Activated CD4-positive, alpha-beta T cell treated with anti-CD3 and anti-CD28 coated beads for 4 hours (primary cell): ENCODE measurements around the gene CTPS2.
A peak's percentile ranks its signal among the peaks of the same experiment; 100 is the strongest.

Experiments
- DNase-seq, 2 donors: peaks; one replicate each; pipeline ENCODE4 v3.0.0-alpha.2; 2020

Gene CTPS2

GRCh38 chrX:16711219-16711811 lies 1.2 kb downstream of the CTPS2 start:
- DNase-seq = no peak

GRCh38 chrX:16708016-16708415 lies 4.5 kb downstream of the CTPS2 start:
- no peak for DNase-seq

- DNase-seq = no peak
These were observed 7.1 kb downstream of the CTPS2 start for GRCh38 chrX:16705370-16705769.

GRCh38 chrX:16702700-16703599 lies 9.5 kb downstream of the CTPS2 start:
- no peak for DNase-seq

GRCh38 chrX:16700734-16701133 lies 11.7 kb downstream of the CTPS2 start:
- DNase-seq = no peak

- DNase-seq = no peak
These were observed 13.1 kb downstream of the CTPS2 start for GRCh38 chrX:16699389-16699788.

- DNase-seq = no peak
These were observed 15.5 kb downstream of the CTPS2 start for GRCh38 chrX:16696956-16697355.

- peak; percentile 34 to 72 for DNase-seq
These were observed 17.3 kb downstream of the CTPS2 start for GRCh38 chrX:16695079-16695676.

- DNase-seq = no peak
These were observed 25.0 kb downstream of the CTPS2 start for GRCh38 chrX:16687514-16687913.

- no peak for DNase-seq
These were observed 29.3 kb downstream of the CTPS2 start for GRCh38 chrX:16683007-16683664.

- DNase-seq = no peak
These were observed 33.8 kb downstream of the CTPS2 start for GRCh38 chrX:16678689-16679088.

- peak; percentile 12 to 25 for DNase-seq
These were observed 41.5 kb downstream of the CTPS2 start for GRCh38 chrX:16671005-16671404.

- DNase-seq = no peak
These were observed 45.9 kb downstream of the CTPS2 start for GRCh38 chrX:16666541-16666940.

- DNase-seq = no peak
These were observed 47.4 kb downstream of the CTPS2 start for GRCh38 chrX:16665089-16665488.

GRCh38 chrX:16664626-16665025 lies 47.8 kb downstream of the CTPS2 start:
- DNase-seq = no peak

- no peak for DNase-seq
These were observed 48.4 kb downstream of the CTPS2 start for GRCh38 chrX:16664074-16664473.

- DNase-seq = no peak
These were observed 50.1 kb downstream of the CTPS2 start for GRCh38 chrX:16662402-16662801.

- DNase-seq = no peak
These were observed 51.0 kb downstream of the CTPS2 start for GRCh38 chrX:16661495-16661894.

GRCh38 chrX:16659321-16659720 lies 53.1 kb downstream of the CTPS2 start:
- no peak for DNase-seq

GRCh38 chrX:16658284-16658683 lies 54.2 kb downstream of the CTPS2 start:
- no peak for DNase-seq

GRCh38 chrX:16654093-16654492 lies 58.4 kb downstream of the CTPS2 start:
- DNase-seq = no peak

- DNase-seq = no peak
These were observed 59.0 kb downstream of the CTPS2 start for GRCh38 chrX:16653424-16653823.

- no peak for DNase-seq
These were observed 61.0 kb downstream of the CTPS2 start for GRCh38 chrX:16651391-16652024.
